ENCODE results near the gene ZDBF2.
"Not testable (repeated sequence)": the region's sequence is repeated elsewhere in the genome, so short reads cannot be mapped to it uniquely, and the experiment has no call there.

Gene ZDBF2

DNA sequence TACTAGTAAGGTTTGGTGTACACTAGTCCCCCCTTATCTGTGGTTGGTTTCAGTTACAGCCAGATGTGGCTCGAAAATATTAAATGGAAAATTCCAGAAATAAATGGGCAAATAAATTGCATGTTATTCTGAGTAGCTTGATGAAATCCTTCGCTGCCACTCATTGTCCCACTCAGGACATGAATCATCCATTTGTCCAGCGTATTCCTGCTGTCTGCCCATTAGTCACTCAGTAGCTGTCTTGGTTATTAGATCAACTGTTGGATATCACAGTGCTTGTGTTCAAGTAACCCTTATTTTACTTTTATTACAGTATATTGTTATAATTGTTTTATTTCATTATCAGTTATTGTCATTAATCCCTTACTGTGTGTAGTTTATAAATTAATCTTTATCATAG, 21.7 kb downstream of the ZDBF2 start:
- POLR2A ChIA-PET: no interaction called here
- Histone ChIP-seq H3K27ac (ENCODE audit: extremely low read depth, low read depth, low read length) (no peak overlapping the region), H3K4me3 (ENCODE audit: low read depth, low read length) (no peak overlapping the region), H3K4me1 (ENCODE audit: control insufficient read depth, insufficient read depth, low read length) (no peaks in the 10 kb centered on the region), H3K36me3 (ENCODE audit: control insufficient read depth in 2 of 2, insufficient read depth in 1 of 2, low read length in 2 of 2) (peaks cover 44 to 72% of the 10 kb centered on the region in 2 experiments), H3K9me3 (ENCODE audit: control insufficient read depth, insufficient read depth, low read depth, low read length) (no peaks in the 10 kb centered on the region)
- CTCF ChIA-PET: no interaction called here
- TF ChIP-seq ZNF560 (tag by site-specific recombination; IDR thresholded peaks at IDR 0.05; ENCODE audit: borderline replicate concordance) (no peak), ZNF175 (tag by site-specific recombination; IDR thresholded peaks at IDR 0.05) (no peak), ZNF791 (tag by site-specific recombination; IDR thresholded peaks at IDR 0.05) (no peak), ZNF404 (tag by site-specific recombination; IDR thresholded peaks at IDR 0.05) (no peak), ZNF629 (tag by site-specific recombination; IDR thresholded peaks at IDR 0.05) (no peak), ZNF202 (tag by site-specific recombination; IDR thresholded peaks at IDR 0.05; ENCODE audit: borderline replicate concordance) (no peak), ZIC2 (tag by site-specific recombination; IDR thresholded peaks at IDR 0.05) (no peak), TRIM28 (IDR thresholded peaks at IDR 0.05; ENCODE audit: borderline replicate concordance, low read length) (no peak)
- TF ChIP-seq, protein P1, sequence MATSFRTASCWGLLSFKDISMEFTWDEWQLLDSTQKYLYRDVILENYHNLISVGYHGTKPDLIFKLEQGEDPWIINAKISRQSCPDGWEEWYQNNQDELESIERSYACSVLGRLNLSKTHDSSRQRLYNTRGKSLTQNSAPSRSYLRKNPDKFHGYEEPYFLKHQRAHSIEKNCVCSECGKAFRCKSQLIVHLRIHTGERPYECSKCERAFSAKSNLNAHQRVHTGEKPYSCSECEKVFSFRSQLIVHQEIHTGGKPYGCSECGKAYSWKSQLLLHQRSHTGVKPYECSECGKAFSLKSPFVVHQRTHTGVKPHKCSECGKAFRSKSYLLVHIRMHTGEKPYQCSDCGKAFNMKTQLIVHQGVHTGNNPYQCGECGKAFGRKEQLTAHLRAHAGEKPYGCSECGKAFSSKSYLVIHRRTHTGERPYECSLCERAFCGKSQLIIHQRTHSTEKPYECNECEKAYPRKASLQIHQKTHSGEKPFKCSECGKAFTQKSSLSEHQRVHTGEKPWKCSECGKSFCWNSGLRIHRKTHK (tag by site-specific recombination; IDR thresholded peaks at IDR 0.05): no peak
- TF ChIP-seq, protein P2, sequence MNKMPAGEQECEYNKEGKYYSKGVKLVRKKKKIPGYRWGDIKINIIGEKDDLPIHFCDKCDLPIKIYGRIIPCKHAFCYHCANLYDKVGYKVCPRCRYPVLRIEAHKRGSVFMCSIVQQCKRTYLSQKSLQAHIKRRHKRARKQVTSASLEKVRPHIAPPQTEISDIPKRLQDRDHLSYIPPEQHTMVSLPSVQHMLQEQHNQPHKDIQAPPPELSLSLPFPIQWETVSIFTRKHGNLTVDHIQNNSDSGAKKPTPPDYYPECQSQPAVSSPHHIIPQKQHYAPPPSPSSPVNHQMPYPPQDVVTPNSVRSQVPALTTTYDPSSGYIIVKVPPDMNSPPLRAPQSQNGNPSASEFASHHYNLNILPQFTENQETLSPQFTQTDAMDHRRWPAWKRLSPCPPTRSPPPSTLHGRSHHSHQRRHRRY (tag by site-specific recombination; IDR thresholded peaks at IDR 0.05): no peak

DNA sequence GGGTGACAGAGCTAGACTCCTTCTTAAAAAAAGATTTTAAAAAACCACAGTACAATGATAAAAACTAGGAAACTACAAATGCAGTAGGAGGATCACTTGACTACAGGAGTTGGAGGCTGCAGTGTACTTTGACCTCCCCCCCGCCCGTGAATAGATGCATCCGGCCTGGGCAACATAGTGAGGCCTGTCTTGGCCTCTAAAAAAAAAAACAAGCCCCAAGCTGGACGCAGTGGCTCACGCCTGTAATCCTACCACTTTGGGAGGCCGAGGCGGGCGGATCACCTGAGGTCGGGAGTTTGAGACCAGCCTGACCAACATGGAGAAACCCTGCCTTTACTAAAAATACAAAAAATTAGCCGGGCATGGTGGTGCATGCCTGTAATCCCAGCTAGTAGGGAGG, 25.1 kb downstream of the ZDBF2 start:
- H3K4me3 ChIP-seq (ENCODE audit: low read depth, low read length); CTCF ChIA-PET; H3K27ac ChIP-seq (ENCODE audit: extremely low read depth, low read depth, low read length); H3K9me3 ChIP-seq (ENCODE audit: control insufficient read depth, insufficient read depth, low read depth, low read length); H3K4me1 ChIP-seq (ENCODE audit: control insufficient read depth, insufficient read depth, low read length): not testable (repeated sequence)
- H3K36me3 ChIP-seq (ENCODE audit: control insufficient read depth in 2 of 2, insufficient read depth in 1 of 2, low read length in 2 of 2): peaks cover 37 to 67% of the 10 kb centered on the region in 2 experiments
- POLR2A ChIA-PET: interaction anchor here (1.3 kb wide), 1 partner anchor 140 kb away, joined by 3 read pairs; the partner anchor contains the start of genes EEF1B2 and NDUFS1

DNA sequence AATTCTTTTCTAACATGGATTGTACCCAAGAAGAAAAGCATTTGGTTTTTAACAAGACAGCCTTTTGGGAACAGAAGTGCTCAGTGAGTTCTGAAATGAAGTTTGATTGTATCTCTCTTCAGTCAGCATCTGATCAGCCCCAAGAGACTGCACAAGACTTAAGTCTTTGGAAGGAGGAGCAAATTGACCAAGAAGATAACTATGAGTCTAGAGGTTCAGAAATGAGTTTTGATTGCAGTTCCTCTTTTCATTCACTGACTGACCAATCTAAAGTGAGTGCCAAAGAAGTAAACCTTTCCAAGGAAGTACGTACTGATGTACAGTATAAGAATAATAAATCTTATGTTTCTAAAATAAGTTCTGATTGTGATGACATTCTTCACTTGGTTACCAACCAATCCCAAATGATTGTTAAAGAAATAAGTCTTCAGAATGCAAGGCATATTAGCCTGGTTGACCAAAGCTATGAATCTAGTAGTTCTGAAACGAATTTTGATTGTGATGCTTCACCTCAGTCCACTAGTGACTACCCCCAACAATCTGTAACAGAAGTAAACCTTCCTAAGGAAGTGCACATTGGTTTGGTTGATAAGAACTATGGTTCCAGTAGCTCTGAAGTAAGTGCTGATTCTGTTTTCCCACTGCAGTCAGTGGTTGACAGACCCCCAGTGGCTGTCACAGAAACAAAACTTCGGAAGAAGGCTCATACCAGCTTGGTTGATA, 31.2 kb downstream of the ZDBF2 start:
- Histone ChIP-seq H3K9me3 (ENCODE audit: control insufficient read depth, insufficient read depth, low read depth, low read length) (no peaks in the 10 kb centered on the region), H3K36me3 (ENCODE audit: control insufficient read depth in 2 of 2, insufficient read depth in 1 of 2, low read length in 2 of 2) (peaks cover 18 to 80% of the 10 kb centered on the region in 2 experiments), H3K4me1 (ENCODE audit: control insufficient read depth, insufficient read depth, low read length) (no peaks in the 10 kb centered on the region), H3K4me3 (ENCODE audit: low read depth, low read length) (no peak overlapping the region), H3K27ac (ENCODE audit: extremely low read depth, low read depth, low read length) (no peak overlapping the region)
- ChIA-PET POLR2A (no interaction called here), CTCF (no interaction called here)
- no peak for TF ChIP-seq ZFHX2 (tag by site-specific recombination; conservative IDR thresholded peaks at IDR 0.05)
- TF ChIP-seq ZNF629 (tag by site-specific recombination; IDR thresholded peaks at IDR 0.05): no peak
- TF ChIP-seq ZNF544 (tag by site-specific recombination; IDR thresholded peaks at IDR 0.05): no peak
- TF ChIP-seq ZNF561 (tag by site-specific recombination; IDR thresholded peaks at IDR 0.05; ENCODE audit: borderline replicate concordance): no peak
- TF ChIP-seq ZNF777 (tag by site-specific recombination; IDR thresholded peaks at IDR 0.05; ENCODE audit: borderline replicate concordance): no peak
- TF ChIP-seq, protein P3, sequence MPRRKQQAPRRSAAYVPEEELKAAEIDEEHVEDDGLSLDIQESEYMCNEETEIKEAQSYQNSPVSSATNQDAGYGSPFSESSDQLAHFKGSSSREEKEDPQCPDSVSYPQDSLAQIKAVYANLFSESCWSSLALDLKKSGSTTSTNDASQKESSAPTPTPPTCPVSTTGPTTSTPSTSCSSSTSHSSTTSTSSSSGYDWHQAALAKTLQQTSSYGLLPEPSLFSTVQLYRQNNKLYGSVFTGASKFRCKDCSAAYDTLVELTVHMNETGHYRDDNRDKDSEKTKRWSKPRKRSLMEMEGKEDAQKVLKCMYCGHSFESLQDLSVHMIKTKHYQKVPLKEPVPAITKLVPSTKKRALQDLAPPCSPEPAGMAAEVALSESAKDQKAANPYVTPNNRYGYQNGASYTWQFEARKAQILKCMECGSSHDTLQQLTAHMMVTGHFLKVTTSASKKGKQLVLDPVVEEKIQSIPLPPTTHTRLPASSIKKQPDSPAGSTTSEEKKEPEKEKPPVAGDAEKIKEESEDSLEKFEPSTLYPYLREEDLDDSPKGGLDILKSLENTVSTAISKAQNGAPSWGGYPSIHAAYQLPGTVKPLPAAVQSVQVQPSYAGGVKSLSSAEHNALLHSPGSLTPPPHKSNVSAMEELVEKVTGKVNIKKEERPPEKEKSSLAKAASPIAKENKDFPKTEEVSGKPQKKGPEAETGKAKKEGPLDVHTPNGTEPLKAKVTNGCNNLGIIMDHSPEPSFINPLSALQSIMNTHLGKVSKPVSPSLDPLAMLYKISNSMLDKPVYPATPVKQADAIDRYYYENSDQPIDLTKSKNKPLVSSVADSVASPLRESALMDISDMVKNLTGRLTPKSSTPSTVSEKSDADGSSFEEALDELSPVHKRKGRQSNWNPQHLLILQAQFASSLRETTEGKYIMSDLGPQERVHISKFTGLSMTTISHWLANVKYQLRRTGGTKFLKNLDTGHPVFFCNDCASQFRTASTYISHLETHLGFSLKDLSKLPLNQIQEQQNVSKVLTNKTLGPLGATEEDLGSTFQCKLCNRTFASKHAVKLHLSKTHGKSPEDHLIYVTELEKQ (tag by site-specific recombination; IDR thresholded peaks at IDR 0.05; ENCODE audit: borderline replicate concordance): no peak
- TF ChIP-seq ZNF555 (tag by site-specific recombination; conservative IDR thresholded peaks at IDR 0.05): no peak
- TF ChIP-seq ZNF174 (tag by site-specific recombination; IDR thresholded peaks at IDR 0.05): no peak
- TF ChIP-seq KLF9 (tag by site-specific recombination; IDR thresholded peaks at IDR 0.05; ENCODE audit: low read depth): no peak
